Stomach (tissue), 9 donors: ENCODE results near the gene MOB2. TPM values are rescaled to one million over a fixed set of nuclear protein-coding genes. Genes with fewer than 3 reads are reported as not detected.

Source experiments
- DNase-seq, 2 donors: peaks; one replicate each; pipeline versions ENCODE4 v3.0.0 to v3.0.0-alpha.2; 2013 to 2019
- H3K27ac ChIP-seq, 5 donors: fragments of 200-600 bp in 4 of 5; sonication (generic) in 4 of 5; one replicate each; pipeline ENCODE4 v1.5.1; 2013 to 2019; ENCODE audit warnings: mild to moderate bottlenecking in 1 of 5, moderate library complexity in 1 of 5
- H3K27me3 ChIP-seq, 3 donors: fragments of 200-600 bp; sonication (generic); one replicate each; pipeline ENCODE4 v1.5.1; 2017 to 2019; ENCODE audit warnings: mixed run types in 1 of 3
- H3K36me3 ChIP-seq, 4 donors: fragments of 200-600 bp; sonication (generic); 1 replicate in 3 of 4; 2 replicates in 1 of 4; pipeline ENCODE4 v1.5.1; 2016 to 2019
- H3K4me1 ChIP-seq, 4 donors: fragments of 200-600 bp; sonication (generic); one replicate each; pipeline ENCODE4 v1.5.1; 2016 to 2019
- H3K4me3 ChIP-seq, 4 donors: fragments of 200-600 bp; sonication (generic) in 3 of 4; one replicate each; pipeline ENCODE4 v1.5.1; 2016 to 2019; ENCODE audit warnings: mild to moderate bottlenecking in 1 of 4
- H3K9me3 ChIP-seq, 4 donors: fragments of 200-600 bp; sonication (generic); one replicate each; pipeline ENCODE4 v1.5.1; 2016 to 2019
- EP300 ChIP-seq: sonication (generic); formaldehyde crosslinking; IDR thresholded peaks from one replicate; pipeline ENCODE4 v1.6.1; 2017; ENCODE audit warnings: antibody characterized with exemption
- POLR2A ChIP-seq, 4 donors: fragments of 450-650 bp; IDR thresholded peaks; one replicate each; pipeline ENCODE4 v1.6.1; 2016; ENCODE audit warnings: antibody characterized with exemption in 4 of 4, control low read depth in 2 of 4, mild to moderate bottlenecking in 1 of 4, moderate library complexity in 1 of 4
- POLR2AphosphoS5 ChIP-seq, 3 donors: sonication (generic); formaldehyde crosslinking; IDR thresholded peaks; one replicate each; pipeline ENCODE4 v1.6.1; 2016; ENCODE audit warnings: antibody characterized with exemption in 3 of 3
- WGBS, 5 donors: extraction: QIAGEN DNeasy Blood & Tissue Kit in 3 of 5; methylation state at CpG; one replicate each; pipeline versions ENCODE4 v1.1.5 to v1.1.7; 2013 to 2018; 5-methylcytosine and 5-hydroxymethylcytosine counted together
- intact Hi-C: fragments of 100-400 bp; cut with DNase I; formaldehyde crosslinking; loops from one replicate; pipeline ENCODE4 v1.15.1; 2023; ENCODE audit warnings: low total_unique reads
- polyA plus RNA-seq, 3 donors: library from polyadenylated mRNA; stranded (reverse); fragments of 200-250 nt; gene quantifications; one replicate each; pipeline ENCODE4 v1.2.3, GENCODE V29; 2013
- total RNA-seq, 5 donors: library from RNA; depleted of rRNA; stranded (reverse); fragments of >200 nt; gene quantifications; one replicate each; pipeline versions ENCODE4 v1.1.0 to v1.2.3, GENCODE V29; 2014 to 2016
- TF ChIP-seq, protein P1 (sequence below), 7 experiments: fragments of 450-650 bp in 4 of 7; fragments of 200-600 bp in 3 of 7; sonication (generic) in 3 of 7; IDR thresholded peaks; one replicate each; pipeline ENCODE4 v1.5.1; 2016 to 2019; ENCODE audit warnings: antibody characterized with exemption in 7 of 7, control low read depth in 2 of 7, mild to moderate bottlenecking in 1 of 7
- donor health status: healthy with polysubstance abuse.
- donor health status: Bipolar disorder and iron deficiency.
- donor health status: healthy.

MOB2 gene
- total and polyA plus RNA-seq, 8 donors: 11.3 to 46.3 (median 27.3) TPM

DNA sequence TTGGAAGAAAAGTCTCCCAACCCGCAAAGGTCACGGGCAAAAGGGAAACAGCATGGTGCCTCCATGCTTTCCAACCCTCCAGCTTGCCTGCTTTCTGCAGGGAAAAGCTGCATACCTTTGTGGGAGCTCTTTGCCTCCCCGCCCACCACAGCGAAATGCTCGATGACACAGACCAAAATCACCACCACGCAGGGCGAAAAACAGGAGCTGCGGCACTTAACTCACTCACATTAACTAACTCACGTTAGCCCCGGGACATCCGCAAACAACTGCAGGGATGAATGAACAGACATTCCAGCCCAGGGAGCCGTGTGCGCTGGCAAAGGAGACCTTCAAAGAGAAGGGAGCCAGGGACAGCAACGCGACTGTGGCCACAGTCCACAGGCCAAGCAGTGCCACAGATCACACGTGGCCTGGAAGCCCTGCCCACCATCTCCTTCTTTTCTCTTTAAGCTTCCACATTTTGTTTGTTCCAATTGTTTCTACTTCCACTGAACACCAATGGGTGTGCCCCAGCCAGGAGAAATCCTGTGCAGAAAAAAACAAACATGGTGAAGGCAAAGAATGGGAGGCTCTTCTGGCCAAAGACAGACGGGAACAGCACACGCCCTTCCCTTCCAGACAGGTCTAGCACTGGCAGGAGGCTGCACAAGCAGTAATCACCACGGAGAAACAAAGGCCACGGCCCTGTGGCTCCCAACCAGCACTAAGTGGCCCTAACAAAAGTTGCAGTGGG is 46.2 kb upstream of the MOB2 start:
- Histone ChIP-seq H3K27me3 (no peaks in the 10 kb centered on the region), H3K36me3 (peaks cover 0 to 34% (median 20%) of the 10 kb centered on the region in 4 donors), H3K9me3 (no peaks in the 10 kb centered on the region), H3K27ac (peak overlapping the region in 4 of 5 donors; percentile 9 to 75 (median 40)), H3K4me1 (peaks cover 46 to 93% (median 67%) of the 10 kb centered on the region in 4 donors), H3K4me3 (no peak overlapping the region)
- intact Hi-C loops: no loop called here
- no peak for DNase-seq
- no peak for TF ChIP-seq POLR2AphosphoS5 (IDR thresholded peaks at IDR 0.05)
- no peak for TF ChIP-seq POLR2A (IDR thresholded peaks at IDR 0.05)
- TF ChIP-seq, protein P1, sequence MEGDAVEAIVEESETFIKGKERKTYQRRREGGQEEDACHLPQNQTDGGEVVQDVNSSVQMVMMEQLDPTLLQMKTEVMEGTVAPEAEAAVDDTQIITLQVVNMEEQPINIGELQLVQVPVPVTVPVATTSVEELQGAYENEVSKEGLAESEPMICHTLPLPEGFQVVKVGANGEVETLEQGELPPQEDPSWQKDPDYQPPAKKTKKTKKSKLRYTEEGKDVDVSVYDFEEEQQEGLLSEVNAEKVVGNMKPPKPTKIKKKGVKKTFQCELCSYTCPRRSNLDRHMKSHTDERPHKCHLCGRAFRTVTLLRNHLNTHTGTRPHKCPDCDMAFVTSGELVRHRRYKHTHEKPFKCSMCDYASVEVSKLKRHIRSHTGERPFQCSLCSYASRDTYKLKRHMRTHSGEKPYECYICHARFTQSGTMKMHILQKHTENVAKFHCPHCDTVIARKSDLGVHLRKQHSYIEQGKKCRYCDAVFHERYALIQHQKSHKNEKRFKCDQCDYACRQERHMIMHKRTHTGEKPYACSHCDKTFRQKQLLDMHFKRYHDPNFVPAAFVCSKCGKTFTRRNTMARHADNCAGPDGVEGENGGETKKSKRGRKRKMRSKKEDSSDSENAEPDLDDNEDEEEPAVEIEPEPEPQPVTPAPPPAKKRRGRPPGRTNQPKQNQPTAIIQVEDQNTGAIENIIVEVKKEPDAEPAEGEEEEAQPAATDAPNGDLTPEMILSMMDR (IDR thresholded peaks at IDR 0.05): no peak
- TF ChIP-seq EP300: no peak
- WGBS, 5 donors: 69 to 76% (median 69%) methylated on average over 19 to 20 of the region's 20 CpGs

- peak overlapping the region in 3 of 5 donors; percentile 16 to 75 (median 56) for H3K27ac ChIP-seq
- H3K27me3 ChIP-seq: no peaks in the 10 kb centered on the region
- H3K4me1 ChIP-seq: peaks cover 45 to 95% (median 65%) of the 10 kb centered on the region in 4 donors
- intact Hi-C loops: no loop called here
- DNase-seq: no peak
- H3K4me3 ChIP-seq: no peak overlapping the region
- no peaks in the 10 kb centered on the region for H3K9me3 ChIP-seq
- 68 to 94% (median 84%) methylated on average over 9 to 17 of the region's 17 CpGs for WGBS, 5 donors
- TF ChIP-seq, protein P1 (IDR thresholded peaks at IDR 0.05): no peak
- TF ChIP-seq POLR2AphosphoS5 (IDR thresholded peaks at IDR 0.05) (no peak), POLR2A (IDR thresholded peaks at IDR 0.05) (no peak), EP300 (no peak)
- peaks cover 0 to 34% (median 20%) of the 10 kb centered on the region in 4 donors for H3K36me3 ChIP-seq
Measured at GRCh38 chr11:1532014-1532586, 45.5 kb upstream of the MOB2 start.

DNA sequence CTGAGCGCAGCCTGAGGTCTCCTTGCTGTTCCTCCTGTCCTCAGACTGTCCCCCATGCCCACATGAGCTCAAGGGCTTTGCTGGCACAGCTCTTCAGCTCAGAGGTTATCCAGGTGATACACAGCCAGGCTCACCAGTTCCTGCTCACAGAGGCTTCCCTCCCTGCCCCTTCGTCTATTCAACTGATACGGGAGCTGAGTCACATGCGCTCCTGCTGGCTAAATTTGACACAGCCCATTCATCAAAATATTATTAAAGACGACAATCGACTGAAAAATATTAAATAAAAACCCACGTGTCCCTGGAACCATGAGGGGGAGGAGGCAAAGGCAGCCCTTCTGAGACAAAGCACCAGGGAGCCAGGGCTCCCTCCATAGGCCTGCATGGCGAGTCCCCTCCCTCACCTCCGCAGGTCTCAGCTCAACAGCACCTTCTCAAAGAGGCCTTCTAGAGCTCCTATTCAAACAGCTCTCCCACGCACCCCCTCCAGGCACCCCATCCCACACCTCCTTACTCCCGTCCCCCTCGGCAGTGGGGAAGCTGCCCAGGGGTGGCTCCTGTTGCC is 45.0 kb upstream of the MOB2 start:
- Histone ChIP-seq H3K4me1 (peaks cover 44 to 96% (median 62%) of the 10 kb centered on the region in 4 donors), H3K9me3 (no peaks in the 10 kb centered on the region), H3K27ac (peak overlapping the region in 4 of 5 donors; percentile 4 to 75 (median 36)), H3K36me3 (peaks cover 0 to 34% (median 20%) of the 10 kb centered on the region in 4 donors), H3K27me3 (no peaks in the 10 kb centered on the region), H3K4me3 (no peak overlapping the region)
- TF ChIP-seq POLR2A (IDR thresholded peaks at IDR 0.05) (no peak), POLR2AphosphoS5 (IDR thresholded peaks at IDR 0.05) (no peak), EP300 (no peak)
- TF ChIP-seq, protein P1 (IDR thresholded peaks at IDR 0.05): no peak
- no peak for DNase-seq
- intact Hi-C loops: no loop called here
- 62 to 73% (median 71%) methylated on average over 12 of the region's 12 CpGs for WGBS, 5 donors

- Histone ChIP-seq H3K27ac (peak overlapping the region in 3 of 5 donors; percentile 4 to 75 (median 56)), H3K36me3 (peaks cover 0 to 34% (median 19%) of the 10 kb centered on the region in 4 donors), H3K27me3 (no peaks in the 10 kb centered on the region), H3K4me1 (peaks cover 38 to 95% (median 59%) of the 10 kb centered on the region in 4 donors), H3K9me3 (no peaks in the 10 kb centered on the region), H3K4me3 (no peak overlapping the region)
- DNase-seq: no peak
- no peak for TF ChIP-seq POLR2A (IDR thresholded peaks at IDR 0.05)
- TF ChIP-seq EP300: no peak
- TF ChIP-seq, protein P1 (IDR thresholded peaks at IDR 0.05): no peak
- TF ChIP-seq POLR2AphosphoS5 (IDR thresholded peaks at IDR 0.05): no peak
- WGBS, 5 donors: 79 to 86% (median 81%) methylated on average over 18 to 19 of the region's 19 CpGs
- intact Hi-C loops: no loop called here
Measured at GRCh38 chr11:1530686-1531448, 44.3 kb upstream of the MOB2 start.
